ENCODE data around the gene MS4A8. TPM values are rescaled to one million over a fixed set of nuclear protein-coding genes. Genes with fewer than 3 reads are reported as not detected.

Gene MS4A8
- total and polyA plus RNA-seq, 10 of the 15 experiments (the other 5 are each of a cell fraction or from before 2014, with no cell fraction given), result 0.04 TPM; not detected in 9

GRCh38 chr11:60720460-60720859, 21.0 kb downstream of the MS4A8 start:
- no peak overlapping the region for H3K27ac ChIP-seq (ENCODE audit: control insufficient read depth, insufficient read depth)
- TF ChIP-seq HSF1 (IDR thresholded peaks at IDR 0.05; ENCODE audit: low read depth, low read length), result no peak
- H2AFZ ChIP-seq (ENCODE audit: control insufficient read depth, low read depth, low read length), result no peak overlapping the region
- POLR2A ChIA-PET, result no interaction called here
- WGBS (ENCODE audit: insufficient coverage, insufficient replicate concordance, low lambda C conversion rate, missing lambda C conversion rate), result 54% methylated on average over 6 of the region's 6 CpGs
- no peaks in the 10 kb centered on the region for H3K4me1 ChIP-seq (ENCODE audit: control insufficient read depth, insufficient read depth, low read length)
- intact Hi-C loops (cut with micrococcal nuclease; ENCODE audit: unreplicated experiment), result no loop called here
- RAD21 ChIA-PET (ENCODE audit: unreplicated experiment), result no interaction called here
- no peaks in the 10 kb centered on the region for H3K79me2 ChIP-seq (ENCODE audit: control insufficient read depth, insufficient read depth, low read length)
- H3K9ac ChIP-seq (ENCODE audit: control insufficient read depth, insufficient read depth, low read length), result no peak overlapping the region
- DNase-seq (ENCODE audit: low read depth, low spot score), result no peak
- no peak for ATAC-seq
- H3K9me3 ChIP-seq (replicated peaks; ENCODE audit: control insufficient read depth, insufficient read depth, low read length), result peaks cover 6% of the 10 kb centered on the region; the same call in 2 of the 3 replicates
- H4K20me1 ChIP-seq (ENCODE audit: control insufficient read depth, insufficient read depth), result no peaks in the 10 kb centered on the region
- H3K4me3 ChIP-seq, result no peak overlapping the region
- SMC1A ChIA-PET (ENCODE audit: uncharacterized antibody, unreplicated experiment), result no interaction called here
- H3K36me3 ChIP-seq (ENCODE audit: control insufficient read depth in 2 of 2, insufficient read depth in 2 of 2, low read length in 1 of 2), result no peaks in the 10 kb centered on the region
- H3K27me3 ChIP-seq (replicated peaks in 1 of 2; ENCODE audit: control insufficient read depth in 2 of 2, insufficient read depth in 2 of 2, low read length in 1 of 2), result no peaks in the 10 kb centered on the region; a peak in 1 of 4 replicates
- in situ Hi-C loops (cut with MboI), result no loop called here
- FAIRE-seq, result no peak
- BruUV-seq (replicated peaks), result no TSS peak
- CTCF ChIA-PET, result no interaction called here
- no peak overlapping the region for H3K4me2 ChIP-seq (ENCODE audit: control insufficient read depth, insufficient read depth)

- Histone ChIP-seq H3K9ac (ENCODE audit: control insufficient read depth, insufficient read depth, low read length) (no peak within 1 kb of the TSS), H3K4me2 (ENCODE audit: control insufficient read depth, insufficient read depth) (no peak within 1 kb of the TSS), H3K4me3 (no peak within 1 kb of the TSS), H3K79me2 (ENCODE audit: control insufficient read depth, insufficient read depth, low read length) (no peaks in the 10 kb centered on the region), H3K36me3 (ENCODE audit: control insufficient read depth in 2 of 2, insufficient read depth in 2 of 2, low read length in 1 of 2) (no peaks in the 10 kb centered on the region), H4K20me1 (ENCODE audit: control insufficient read depth, insufficient read depth) (no peaks in the 10 kb centered on the region), H3K27me3 (replicated peaks in 1 of 2; ENCODE audit: control insufficient read depth in 2 of 2, insufficient read depth in 2 of 2, low read length in 1 of 2) (no peaks in the 10 kb centered on the region), H3K27ac (ENCODE audit: control insufficient read depth, insufficient read depth) (no peak within 1 kb of the TSS), H3K9me3 (replicated peaks; ENCODE audit: control insufficient read depth, insufficient read depth, low read length) (no peaks in the 10 kb centered on the region), H2AFZ (ENCODE audit: control insufficient read depth, low read depth, low read length) (no peak within 1 kb of the TSS), H3K4me1 (ENCODE audit: control insufficient read depth, insufficient read depth, low read length) (no peaks in the 10 kb centered on the region)
- TF ChIP-seq CREB1 (IDR thresholded peaks at IDR 0.05; ENCODE audit: low read depth), result no peak
- no peak for TF ChIP-seq MEF2A (IDR thresholded peaks at IDR 0.05; ENCODE audit: insufficient read depth, low read depth, low read length)
- TF ChIP-seq ZNF622 (IDR thresholded peaks at IDR 0.05), result no peak
- no peak for TF ChIP-seq E4F1 (IDR thresholded peaks at IDR 0.05; ENCODE audit: borderline replicate concordance, partially characterized antibody)
- no TSS peak for BruUV-seq (replicated peaks)
- in situ Hi-C loops (cut with MboI) (no loop called here), intact Hi-C loops (cut with micrococcal nuclease; ENCODE audit: unreplicated experiment) (no loop called here)
- ChIA-PET SMC1A (ENCODE audit: uncharacterized antibody, unreplicated experiment) (no interaction called here), RAD21 (ENCODE audit: unreplicated experiment) (no interaction called here), POLR2A (no interaction called here), CTCF (no interaction called here)
- DNase-seq (ENCODE audit: low read depth, low spot score) (no peak), FAIRE-seq (no peak), ATAC-seq (no peak)
- WGBS (ENCODE audit: insufficient coverage, insufficient replicate concordance, low lambda C conversion rate, missing lambda C conversion rate), result 35% methylated on average over 3 of the region's 3 CpGs
Observed at GRCh38 chr11:60724420-60724819, 25.0 kb downstream of the MS4A8 start, which contains the start of gene MS4A18. TSS of gene MS4A18 (plus strand) at chr11:60724720.

All from GM12878 (cell line).